ENCODE data around the gene ARHGAP23. TPM values are rescaled to one million over a fixed set of nuclear protein-coding genes. Genes with fewer than 3 reads are reported as not detected.

ARHGAP23 gene
- total RNA-seq, 1 experiment from 2014 or later = 129 TPM

DNA sequence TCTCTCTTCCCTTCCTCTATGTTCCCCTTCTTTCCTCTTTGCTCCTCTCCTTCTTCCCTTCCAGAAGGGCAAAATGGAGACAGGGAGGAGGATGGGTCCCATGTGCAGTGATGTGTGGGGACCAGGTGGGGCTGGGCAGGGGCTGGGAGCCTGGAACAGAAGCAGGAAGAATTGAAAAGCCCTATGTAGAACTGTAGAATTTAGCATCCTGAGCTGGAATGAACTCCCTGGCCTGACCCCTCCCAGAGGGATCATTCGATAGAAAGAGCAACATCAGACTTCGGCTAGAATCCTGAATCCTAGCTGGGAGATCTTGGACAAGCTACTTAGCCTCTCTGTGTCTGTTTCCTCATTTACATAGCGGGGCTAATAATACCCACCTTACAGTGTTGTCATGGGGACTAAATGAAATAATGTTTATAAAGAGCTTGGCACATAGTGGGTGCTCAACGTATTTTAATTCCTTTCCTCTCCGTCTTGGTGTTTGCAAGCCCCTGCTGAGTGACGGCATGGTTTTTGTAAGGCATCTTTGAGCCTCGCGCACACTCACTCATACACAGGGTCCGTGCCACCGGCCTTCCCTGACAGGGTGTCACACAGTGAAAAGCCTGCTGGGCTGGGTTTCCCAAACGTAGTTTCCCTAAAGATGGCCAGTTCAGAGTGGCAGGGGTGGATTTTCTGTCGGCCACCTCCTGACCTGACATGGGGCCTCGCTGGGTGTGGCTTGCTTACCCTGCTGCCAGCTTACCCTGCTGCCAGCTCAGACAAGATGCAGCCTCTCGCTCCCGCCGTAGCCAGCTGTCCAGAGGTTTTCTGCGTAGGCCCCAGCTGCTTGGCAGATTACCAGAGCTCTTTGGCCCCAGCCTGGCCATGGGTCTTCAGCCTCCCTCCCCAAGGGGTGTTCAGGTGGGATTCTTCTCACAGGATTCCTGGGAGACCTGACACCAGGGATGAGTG, 6.1 kb upstream of the ARHGAP23 start:
- no peaks in the 10 kb centered on the region for H4K20me1 ChIP-seq (ENCODE audit: insufficient read depth)
- no TSS peak for BruUV-seq (replicated peaks)
- peaks cover 20% of the 10 kb centered on the region; the same call in 1 of the 2 replicates for H3K27me3 ChIP-seq (ENCODE audit: insufficient read depth, low read depth)
- CTCF ChIA-PET = interaction anchor here (0.6 kb wide), 1 partner anchor 1073 kb away, joined by 6 read pairs; no protein-coding TSS in a partner anchor
- no peak for DNase-seq
- H3K9me3 ChIP-seq (ENCODE audit: insufficient read depth, low read depth) = no peaks in the 10 kb centered on the region
- H3K4me2 ChIP-seq = no peak overlapping the region
- H3K4me1 ChIP-seq (replicated peaks; ENCODE audit: insufficient read depth) = peaks cover 12% of the 10 kb centered on the region
- no peaks in the 10 kb centered on the region for H3K9me2 ChIP-seq (ENCODE audit: insufficient read depth)
- POLR2A ChIA-PET (ENCODE audit: unreplicated experiment) = interaction anchor here (0.5 to 0.7 kb wide), 2 partner anchors 95 to 137 kb away, joined by 5 to 9 read pairs; no protein-coding TSS in a partner anchor
- peaks cover 7% of the 10 kb centered on the region; the same call in 1 of the 2 replicates for H3F3A ChIP-seq (ENCODE audit: insufficient read depth, low read depth)
- no peak overlapping the region for H3K27ac ChIP-seq
- H3K79me2 ChIP-seq (ENCODE audit: low read depth) = no peaks in the 10 kb centered on the region
- no peaks in the 10 kb centered on the region for H3K36me3 ChIP-seq (ENCODE audit: low read depth)
- intact Hi-C loops (cut with micrococcal nuclease; ENCODE audit: unreplicated experiment) = loop anchor here (2.0 kb wide), 1 partner anchor 163 kb away; no protein-coding TSS in a partner anchor
- TF ChIP-seq, protein P1, sequence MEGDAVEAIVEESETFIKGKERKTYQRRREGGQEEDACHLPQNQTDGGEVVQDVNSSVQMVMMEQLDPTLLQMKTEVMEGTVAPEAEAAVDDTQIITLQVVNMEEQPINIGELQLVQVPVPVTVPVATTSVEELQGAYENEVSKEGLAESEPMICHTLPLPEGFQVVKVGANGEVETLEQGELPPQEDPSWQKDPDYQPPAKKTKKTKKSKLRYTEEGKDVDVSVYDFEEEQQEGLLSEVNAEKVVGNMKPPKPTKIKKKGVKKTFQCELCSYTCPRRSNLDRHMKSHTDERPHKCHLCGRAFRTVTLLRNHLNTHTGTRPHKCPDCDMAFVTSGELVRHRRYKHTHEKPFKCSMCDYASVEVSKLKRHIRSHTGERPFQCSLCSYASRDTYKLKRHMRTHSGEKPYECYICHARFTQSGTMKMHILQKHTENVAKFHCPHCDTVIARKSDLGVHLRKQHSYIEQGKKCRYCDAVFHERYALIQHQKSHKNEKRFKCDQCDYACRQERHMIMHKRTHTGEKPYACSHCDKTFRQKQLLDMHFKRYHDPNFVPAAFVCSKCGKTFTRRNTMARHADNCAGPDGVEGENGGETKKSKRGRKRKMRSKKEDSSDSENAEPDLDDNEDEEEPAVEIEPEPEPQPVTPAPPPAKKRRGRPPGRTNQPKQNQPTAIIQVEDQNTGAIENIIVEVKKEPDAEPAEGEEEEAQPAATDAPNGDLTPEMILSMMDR (conservative IDR thresholded peaks at IDR 0.05) = no peak
- TF ChIP-seq EZH2 (IDR thresholded peaks at IDR 0.05; ENCODE audit: low read depth) = no peak
- no peak overlapping the region for H3K4me3 ChIP-seq
- no peak overlapping the region for H2AFZ ChIP-seq

DNA sequence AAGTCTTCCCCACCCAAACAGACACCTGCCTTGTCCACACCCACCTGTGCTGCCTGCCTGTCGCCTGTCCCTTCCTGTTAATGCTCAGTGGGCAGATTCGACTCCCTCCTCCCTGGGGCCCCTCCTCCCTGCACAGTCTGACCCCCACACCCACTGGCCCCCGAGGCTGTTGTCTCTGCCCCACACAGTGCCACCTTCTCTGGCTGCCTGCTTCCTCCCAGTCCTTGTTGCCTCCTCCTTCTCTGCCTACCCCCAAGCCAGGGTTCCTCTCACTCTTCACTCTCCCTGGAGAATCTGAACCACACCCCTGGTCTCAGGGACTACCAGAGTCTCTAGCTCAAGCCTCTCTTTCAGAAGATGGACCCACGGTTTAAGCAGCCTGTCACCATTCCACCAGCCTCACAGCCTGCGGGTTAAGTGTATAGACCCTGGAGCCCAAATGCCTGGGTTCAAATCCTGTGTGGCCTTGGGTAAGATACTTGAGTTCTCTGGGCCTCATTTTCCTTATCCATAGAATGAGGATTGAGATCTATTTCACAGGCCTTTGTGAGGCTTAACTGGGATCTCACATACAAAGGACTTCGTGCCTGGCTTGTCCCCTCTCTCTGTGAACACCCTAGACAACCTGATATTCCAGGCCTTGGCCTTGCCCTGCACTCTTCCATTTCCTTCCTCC, 3.8 kb upstream of the ARHGAP23 start:
- POLR2A ChIA-PET (ENCODE audit: unreplicated experiment) = interaction anchor here (0.5 to 0.7 kb wide), 2 partner anchors 134 to 832 kb away, joined by 3 to 8 read pairs; no protein-coding TSS in a partner anchor
- CTCF ChIA-PET = interaction anchor here (0.9 to 1.1 kb wide), 3 partner anchors 19 to 243 kb away, joined by 4 to 6 read pairs (median 4); no protein-coding TSS in a partner anchor
- H3K9me3 ChIP-seq (ENCODE audit: insufficient read depth, low read depth) = no peaks in the 10 kb centered on the region
- H3K4me2 ChIP-seq = peak overlapping the region; percentile 4; the same call in 1 of the 2 replicates
- TF ChIP-seq, protein P1 (conservative IDR thresholded peaks at IDR 0.05) = no peak
- TF ChIP-seq EZH2 (IDR thresholded peaks at IDR 0.05; ENCODE audit: low read depth) = no peak
- DNase-seq = peak in 1 of 2 experiments; percentile 24
- H3K79me2 ChIP-seq (ENCODE audit: low read depth) = no peaks in the 10 kb centered on the region
- peaks cover 22% of the 10 kb centered on the region; the same call in 1 of the 2 replicates for H3F3A ChIP-seq (ENCODE audit: insufficient read depth, low read depth)
- no peaks in the 10 kb centered on the region for H3K36me3 ChIP-seq (ENCODE audit: low read depth)
- H3K4me3 ChIP-seq = no peak overlapping the region
- H4K20me1 ChIP-seq (ENCODE audit: insufficient read depth) = no peaks in the 10 kb centered on the region
- peaks cover 24% of the 10 kb centered on the region for H3K4me1 ChIP-seq (replicated peaks; ENCODE audit: insufficient read depth)
- intact Hi-C loops (cut with micrococcal nuclease; ENCODE audit: unreplicated experiment) = no loop called here
- BruUV-seq (replicated peaks) = no TSS peak
- H2AFZ ChIP-seq = no peak overlapping the region
- peaks cover 14% of the 10 kb centered on the region; the same call in 1 of the 2 replicates for H3K27me3 ChIP-seq (ENCODE audit: insufficient read depth, low read depth)
- no peaks in the 10 kb centered on the region for H3K9me2 ChIP-seq (ENCODE audit: insufficient read depth)
- no peak overlapping the region for H3K27ac ChIP-seq

DNA sequence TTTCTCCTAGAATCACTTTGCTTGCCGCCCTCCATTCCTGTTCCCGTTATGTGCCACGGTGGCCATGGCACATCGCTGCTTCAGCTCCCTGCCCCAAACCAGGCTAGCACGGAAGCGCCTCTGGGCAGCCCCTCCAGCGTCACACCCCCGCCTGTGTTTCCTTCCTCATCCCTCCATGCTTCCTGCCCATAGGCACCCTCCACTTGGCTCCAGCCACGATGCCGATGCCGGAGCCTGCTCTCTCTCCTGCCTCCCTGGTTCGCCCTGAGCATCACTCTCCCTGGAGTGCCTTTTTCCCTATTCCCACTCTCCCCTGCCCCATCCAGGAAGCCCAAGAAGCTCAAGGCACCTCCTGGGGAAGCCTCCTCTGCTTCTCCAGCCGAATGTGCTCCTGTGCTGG, 3.2 kb upstream of the ARHGAP23 start:
- intact Hi-C loops (cut with micrococcal nuclease; ENCODE audit: unreplicated experiment) = no loop called here
- Histone ChIP-seq H3K9me3 (ENCODE audit: insufficient read depth, low read depth) (no peaks in the 10 kb centered on the region), H3K9me2 (ENCODE audit: insufficient read depth) (no peaks in the 10 kb centered on the region), H3K4me2 (no peak overlapping the region), H2AFZ (no peak overlapping the region), H3K27me3 (ENCODE audit: insufficient read depth, low read depth) (peaks cover 10% of the 10 kb centered on the region; the same call in 1 of the 2 replicates), H3K36me3 (ENCODE audit: low read depth) (no peaks in the 10 kb centered on the region), H3F3A (ENCODE audit: insufficient read depth, low read depth) (peaks cover 28% of the 10 kb centered on the region; the same call in 1 of the 2 replicates), H4K20me1 (ENCODE audit: insufficient read depth) (no peaks in the 10 kb centered on the region), H3K27ac (no peak overlapping the region), H3K79me2 (ENCODE audit: low read depth) (no peaks in the 10 kb centered on the region), H3K4me1 (replicated peaks; ENCODE audit: insufficient read depth) (peaks cover 30% of the 10 kb centered on the region), H3K4me3 (no peak overlapping the region)
- CTCF ChIA-PET = no interaction called here
- BruUV-seq (replicated peaks) = no TSS peak
- POLR2A ChIA-PET (ENCODE audit: unreplicated experiment) = interaction anchor here (0.7 kb wide), 1 partner anchor 133 kb away, joined by 3 read pairs; no protein-coding TSS in a partner anchor
- TF ChIP-seq, protein P1 (conservative IDR thresholded peaks at IDR 0.05) = no peak
- TF ChIP-seq EZH2 (IDR thresholded peaks at IDR 0.05; ENCODE audit: low read depth) = no peak
- no peak for DNase-seq
